HG02970 (cell line): ENCODE results near the gene RELN.
"Not testable (repeated sequence)": the region's sequence is repeated elsewhere in the genome, so short reads cannot be mapped to it uniquely, and the experiment has no call there.

Experiments
- ATAC-seq: cut with Tn5 transposase; IDR thresholded peaks from one replicate; pipeline ENCODE4 v1.9.1; 2021; ENCODE audit warnings: mild to moderate bottlenecking, moderate library complexity, moderate number of reproducible peaks; ENCODE audit not compliant: unreplicated experiment, low FRiP score

The RELN gene

GRCh38 chr7:103947026-103947655 is 42.3 kb downstream of the RELN start:
- no peak for ATAC-seq

- ATAC-seq, result no peak
Measured at GRCh38 chr7:103944230-103944900, 45.1 kb downstream of the RELN start.

GRCh38 chr7:103941976-103942375 is 47.5 kb downstream of the RELN start:
- ATAC-seq, result no peak

- ATAC-seq, result no peak
Measured at GRCh38 chr7:103940382-103941268, 48.8 kb downstream of the RELN start.

GRCh38 chr7:103937680-103938079 is 51.8 kb downstream of the RELN start:
- no peak for ATAC-seq

- no peak for ATAC-seq
Measured at GRCh38 chr7:103936558-103936957, 52.9 kb downstream of the RELN start.

GRCh38 chr7:103934508-103934907 is 55.0 kb downstream of the RELN start:
- no peak for ATAC-seq

GRCh38 chr7:103932389-103932788 is 57.1 kb downstream of the RELN start:
- ATAC-seq, result no peak

GRCh38 chr7:103929901-103930311 is 59.6 kb downstream of the RELN start:
- no peak for ATAC-seq

GRCh38 chr7:103928581-103928980 is 60.9 kb downstream of the RELN start:
- no peak for ATAC-seq

GRCh38 chr7:103924184-103924583 is 65.3 kb downstream of the RELN start:
- ATAC-seq, result no peak

GRCh38 chr7:103922407-103922806 is 67.1 kb downstream of the RELN start:
- no peak for ATAC-seq

GRCh38 chr7:103921692-103922091 is 67.8 kb downstream of the RELN start:
- no peak for ATAC-seq

- no peak for ATAC-seq
Measured at GRCh38 chr7:103919272-103919868, 70.1 kb downstream of the RELN start.

GRCh38 chr7:103918631-103919271 is 70.7 kb downstream of the RELN start:
- ATAC-seq, result no peak

GRCh38 chr7:103915680-103916357 is 73.6 kb downstream of the RELN start:
- no peak for ATAC-seq

GRCh38 chr7:103914147-103914899 is 75.1 kb downstream of the RELN start:
- no peak for ATAC-seq

GRCh38 chr7:103912891-103913605 is 76.4 kb downstream of the RELN start:
- ATAC-seq, result no peak

- not testable (repeated sequence) for ATAC-seq
Measured at GRCh38 chr7:103911015-103911414, 78.4 kb downstream of the RELN start.
